SK-N-SH treated with all-trans-retinoic acid at 6 μM for 48 hours (cell line): ENCODE results near the gene TBL1X.

ENCODE experiments used
- ATAC-seq: fragments of 200-7000 bp; cut with Tn5 transposase; 3 replicates; pipeline ENCODE4 v1.9.1; 2020; ENCODE audit warnings: mild to moderate bottlenecking, moderate library complexity
- ARNTL ChIP-seq: fragments of 450-650 bp; formaldehyde crosslinking; IDR thresholded peaks from 2 replicates; pipeline ENCODE4 v1.5.0; 2020; ENCODE audit warnings: low read depth, mild to moderate bottlenecking, moderate library complexity, borderline replicate concordance
- BACH2 ChIP-seq: fragments of 250-450 bp; sonication (Bioruptor Pico); IDR thresholded peaks from 2 replicates; pipeline ENCODE4 v1.9.0; 2021; ENCODE audit warnings: mild to moderate bottlenecking, borderline replicate concordance
- CREB5 ChIP-seq: fragments of 250-450 bp; sonication (Bioruptor Pico); IDR thresholded peaks from 2 replicates; pipeline ENCODE4 v1.5.1; 2020; ENCODE audit warnings: low read depth, mild to moderate bottlenecking, moderate library complexity
- CSDC2 ChIP-seq: fragments of 250-450 bp; sonication (Bioruptor Pico); IDR thresholded peaks from 2 replicates; pipeline ENCODE4 v1.5.0; 2020; ENCODE audit warnings: mild to moderate bottlenecking, moderate library complexity
- ESRRG ChIP-seq: fragments of 250-450 bp; sonication (Bioruptor Pico); IDR thresholded peaks from 2 replicates; pipeline ENCODE4 v1.6.1; 2021; ENCODE audit warnings: mild to moderate bottlenecking
- ISL1 ChIP-seq: fragments of 250-450 bp; sonication (Bioruptor Pico); IDR thresholded peaks from 2 replicates; pipeline ENCODE4 v2.1.2; 2022; ENCODE audit warnings: mild to moderate bottlenecking, moderate library complexity
- PATZ1 ChIP-seq: fragments of 250-450 bp; sonication (Bioruptor Pico); IDR thresholded peaks from 2 replicates; pipeline ENCODE4 v1.8.0; 2020; ENCODE audit warnings: mild to moderate bottlenecking, moderate library complexity, borderline replicate concordance
- POU6F1 ChIP-seq: fragments of 250-450 bp; sonication (Bioruptor Pico); IDR thresholded peaks from 2 replicates; pipeline ENCODE4 v1.8.0; 2021; ENCODE audit warnings: low read depth, mild to moderate bottlenecking, moderate library complexity, borderline replicate concordance
- PPARA ChIP-seq: fragments of 250-450 bp; sonication (Bioruptor Pico); IDR thresholded peaks from 2 replicates; pipeline ENCODE4 v1.5.0; 2020; ENCODE audit warnings: mild to moderate bottlenecking, borderline replicate concordance
- RARB ChIP-seq: fragments of 250-450 bp; sonication (Bioruptor Pico); IDR thresholded peaks from 2 replicates; pipeline ENCODE4 v1.8.0; 2021; ENCODE audit warnings: mild to moderate bottlenecking, moderate library complexity
- SNAI2 ChIP-seq: fragments of 250-450 bp; sonication (Bioruptor Pico); IDR thresholded peaks from 2 replicates; pipeline ENCODE4 v1.5.0; 2020; ENCODE audit warnings: mild to moderate bottlenecking, moderate library complexity
- TCF4 ChIP-seq: fragments of 250-450 bp; sonication (Bioruptor Pico); IDR thresholded peaks from 2 replicates; pipeline ENCODE4 v1.8.0; 2021; ENCODE audit warnings: mild to moderate bottlenecking, moderate library complexity, borderline replicate concordance
- TOX ChIP-seq: fragments of 250-450 bp; sonication (Bioruptor Pico); IDR thresholded peaks from 2 replicates; pipeline ENCODE4 v1.8.0; 2021; ENCODE audit warnings: mild to moderate bottlenecking, moderate library complexity, borderline replicate concordance
- TSHZ2 ChIP-seq: fragments of 250-450 bp; sonication (Bioruptor Pico); IDR thresholded peaks from 2 replicates; pipeline ENCODE4 v1.5.0; 2020; ENCODE audit warnings: mild to moderate bottlenecking, moderate library complexity
- ZC3H10 ChIP-seq: fragments of 250-450 bp; sonication (Bioruptor Pico); IDR thresholded peaks from 2 replicates; pipeline ENCODE4 v1.5.1; 2021; ENCODE audit warnings: mild to moderate bottlenecking, moderate library complexity
- ZFP3 ChIP-seq: fragments of 250-450 bp; sonication (Bioruptor Pico); IDR thresholded peaks from 2 replicates; pipeline ENCODE4 v1.5.0; 2020; ENCODE audit warnings: mild to moderate bottlenecking, moderate library complexity
- ZFP30 ChIP-seq: fragments of 450-650 bp; formaldehyde crosslinking; IDR thresholded peaks from 2 replicates; pipeline ENCODE4 v1.5.0; 2022; ENCODE audit warnings: mild to moderate bottlenecking, moderate library complexity
- ZNF565 ChIP-seq: fragments of 450-650 bp; formaldehyde crosslinking; conservative IDR thresholded peaks from 2 replicates; pipeline ENCODE4 v1.5.0; 2020; ENCODE audit warnings: low read depth, mild to moderate bottlenecking, moderate library complexity
- ZNF70 ChIP-seq: fragments of 450-650 bp; formaldehyde crosslinking; IDR thresholded peaks from 2 replicates; pipeline ENCODE4 v1.5.0; 2020; ENCODE audit warnings: mild to moderate bottlenecking, moderate library complexity
- ZNF8 ChIP-seq: fragments of 450-650 bp; formaldehyde crosslinking; IDR thresholded peaks from 2 replicates; pipeline ENCODE4 v1.5.0; 2020; ENCODE audit warnings: mild to moderate bottlenecking, moderate library complexity

The TBL1X gene

GRCh38 chrX:9526965-9527364 is 62.1 kb downstream of the TBL1X start:
- no peak for TF ChIP-seq ZFP30
- no peak for TF ChIP-seq RARB (CRISPR knock-in tag)
- no peak for TF ChIP-seq ZNF8 (CRISPR knock-in tag)
- no peak for TF ChIP-seq ZC3H10 (CRISPR knock-in tag)
- TF ChIP-seq PPARA (CRISPR knock-in tag) = no peak
- TF ChIP-seq TSHZ2 (CRISPR knock-in tag) = no peak
- no peak for TF ChIP-seq ZFP3 (CRISPR knock-in tag)
- TF ChIP-seq ESRRG = no peak
- TF ChIP-seq SNAI2 (CRISPR knock-in tag) = no peak
- TF ChIP-seq ZNF565 (CRISPR knock-in tag) = no peak
- TF ChIP-seq CREB5 (CRISPR knock-in tag) = no peak
- TF ChIP-seq ARNTL (CRISPR knock-in tag) = no peak
- ATAC-seq = no peak

- TF ChIP-seq PPARA (CRISPR knock-in tag) (no peak), POU6F1 (no peak), ZNF8 (CRISPR knock-in tag) (no peak), ISL1 (CRISPR knock-in tag) (no peak), ZNF565 (CRISPR knock-in tag) (no peak), ZC3H10 (CRISPR knock-in tag) (no peak), CREB5 (CRISPR knock-in tag) (no peak), ZNF70 (CRISPR knock-in tag) (no peak), TOX (no peak), ARNTL (CRISPR knock-in tag) (no peak), PATZ1 (CRISPR knock-in tag) (no peak), BACH2 (CRISPR knock-in tag) (no peak), TCF4 (CRISPR knock-in tag) (no peak)
- no peak for ATAC-seq
These were observed 63.6 kb downstream of the TBL1X start for GRCh38 chrX:9528498-9528897.

GRCh38 chrX:9529223-9529622 is 64.4 kb downstream of the TBL1X start:
- TF ChIP-seq ZFP3 (CRISPR knock-in tag) = no peak
- no peak for TF ChIP-seq ISL1 (CRISPR knock-in tag)
- TF ChIP-seq CSDC2 = no peak
- TF ChIP-seq ZC3H10 (CRISPR knock-in tag) = no peak
- TF ChIP-seq POU6F1 = no peak
- no peak for TF ChIP-seq BACH2 (CRISPR knock-in tag)
- no peak for TF ChIP-seq TSHZ2 (CRISPR knock-in tag)
- TF ChIP-seq, all 23 proteins: peak for 0
- ATAC-seq = no peak
